GM23338 (cell line): ENCODE measurements around the gene PHF20. TPM values are rescaled to one million over a fixed set of nuclear protein-coding genes. Genes with fewer than 3 reads are reported as not detected.

ENCODE experiments used
- ATAC-seq: fragments of 200-7000 bp; cut with Tn5 transposase; 3 replicates; pipeline ENCODE4 v1.9.1; 2020
- DNase-seq: peaks from one replicate; pipeline ENCODE4 v3.0.0-alpha.2; 2015; ENCODE audit warnings: low spot score
- H2AFZ ChIP-seq: fragments of 200-600 bp; sonication (generic); 2 replicates; pipeline ENCODE4 v1.8.0; 2016; ENCODE audit warnings: antibody characterized with exemption, mild to moderate bottlenecking, moderate library complexity
- H3F3A ChIP-seq: fragments of 200-600 bp; sonication (generic); replicated peaks from 2 replicates; pipeline ENCODE4 v1.8.0; 2017; ENCODE audit warnings: antibody characterized with exemption, mixed run types, low read depth
- H3K27ac ChIP-seq: fragments of 200-600 bp; sonication (generic); 2 replicates; pipeline ENCODE4 v1.6.1; 2016; ENCODE audit warnings: low read depth
- H3K27me3 ChIP-seq: fragments of 200-600 bp; sonication (generic); 2 replicates; pipeline ENCODE4 v1.8.0; 2016; ENCODE audit warnings: mild to moderate bottlenecking, mixed run types, moderate library complexity; ENCODE audit not compliant: insufficient read depth
- H3K36me3 ChIP-seq: fragments of 200-600 bp; sonication (generic); 2 replicates; pipeline ENCODE4 v1.8.0; 2016; ENCODE audit warnings: mild to moderate bottlenecking; ENCODE audit not compliant: insufficient read depth
- H3K4me1 ChIP-seq: fragments of 200-600 bp; sonication (generic); 2 replicates; pipeline ENCODE4 v1.8.0; 2016; ENCODE audit warnings: mild to moderate bottlenecking, moderate library complexity; ENCODE audit not compliant: insufficient read depth
- H3K4me2 ChIP-seq: fragments of 200-600 bp; sonication (generic); 2 replicates; pipeline ENCODE4 v1.7.1; 2017; ENCODE audit warnings: mixed run types
- H3K4me3 ChIP-seq: fragments of 200-600 bp; sonication (generic); 2 replicates; pipeline ENCODE4 v1.6.1; 2016; ENCODE audit warnings: mixed run types
- H3K79me2 ChIP-seq: fragments of 200-600 bp; sonication (generic); replicated peaks from 2 replicates; pipeline ENCODE4 v1.8.0; 2017; ENCODE audit warnings: mild to moderate bottlenecking; ENCODE audit not compliant: insufficient read depth
- H3K9me2 ChIP-seq: fragments of 200-600 bp; sonication (generic); 2 replicates; pipeline ENCODE4 v1.8.0; 2017; ENCODE audit not compliant: insufficient read depth
- H4K20me1 ChIP-seq: fragments of 200-600 bp; sonication (generic); replicated peaks from 2 replicates; pipeline ENCODE4 v1.8.0; 2017; ENCODE audit warnings: mild to moderate bottlenecking; ENCODE audit not compliant: insufficient read depth
- H3K27ac Mint-ChIP-seq: 2 replicates; pipeline ENCODE4 v1.8.0; 2020; ENCODE audit warnings: inconsistent platforms, mild to moderate bottlenecking, moderate library complexity, mixed read lengths
- H3K27me3 Mint-ChIP-seq: 3 replicates; pipeline ENCODE4 v1.8.0; 2022; ENCODE audit warnings: low read depth, mild to moderate bottlenecking, moderate library complexity, mixed read lengths, inconsistent platforms; ENCODE audit not compliant: insufficient read depth, poor library complexity
- H3K36me3 Mint-ChIP-seq: 3 replicates; pipeline ENCODE4 v1.8.0; 2021; ENCODE audit warnings: low read depth, mild to moderate bottlenecking, inconsistent platforms, moderate library complexity, mixed read lengths
- H3K4me1 Mint-ChIP-seq: 3 replicates; pipeline ENCODE4 v1.8.0; 2020; ENCODE audit warnings: mild to moderate bottlenecking, inconsistent platforms, mixed read lengths
- H3K4me3 Mint-ChIP-seq: 3 replicates; pipeline ENCODE4 v1.8.0; 2021; ENCODE audit warnings: moderate library complexity, mild to moderate bottlenecking, inconsistent platforms, mixed read lengths
- H3K9me3 Mint-ChIP-seq: 3 replicates; pipeline ENCODE4 v1.8.0; 2020; ENCODE audit warnings: moderate library complexity, mild to moderate bottlenecking, inconsistent platforms, mixed read lengths
- EZH2 ChIP-seq: fragments of 200-600 bp; sonication (generic); IDR thresholded peaks from one replicate; pipeline ENCODE4 v1.8.0; 2017; ENCODE audit warnings: antibody characterized with exemption, mild to moderate bottlenecking, low read depth; ENCODE audit not compliant: unreplicated experiment
- EZH2phosphoT487 ChIP-seq: fragments of 200-600 bp; sonication (generic); IDR thresholded peaks from one replicate; pipeline ENCODE4 v1.8.1; 2018; ENCODE audit warnings: antibody characterized with exemption; ENCODE audit not compliant: unreplicated experiment
- ZNF331 ChIP-seq: fragments of 250-450 bp; sonication (Bioruptor Pico); IDR thresholded peaks from 2 replicates; pipeline ENCODE4 v1.5.0; 2020; ENCODE audit warnings: low read depth, mild to moderate bottlenecking, moderate library complexity
- polyA plus RNA-seq: library from polyadenylated mRNA; unstranded; fragments of >200 nt; fragmentation: Nextera tagmentation; extraction: Ambion mirVana; gene quantifications from 2 replicates; pipeline ENCODE4 v1.2.1, GENCODE V29; 2016
- total RNA-seq: library from RNA; depleted of rRNA; stranded (reverse); fragments of >200 nt; shearing (Covaris generic); gene quantifications from 2 replicates; pipeline ENCODE4 v1.2.3, GENCODE V29; 2014
- TF ChIP-seq, protein P1 (sequence below): IDR thresholded peaks from 2 replicates; pipeline ENCODE4 v1.6.1; 2016; ENCODE audit warnings: antibody characterized with exemption
- TF ChIP-seq, protein P2 (sequence below): fragments of 250-450 bp; sonication (Bioruptor Pico); IDR thresholded peaks from 2 replicates; pipeline ENCODE4 v1.5.0; 2020; ENCODE audit warnings: mild to moderate bottlenecking, moderate library complexity

Gene PHF20
- total and polyA plus RNA-seq, 2 experiments from 2014 or later = 71.8 to 103 TPM

DNA sequence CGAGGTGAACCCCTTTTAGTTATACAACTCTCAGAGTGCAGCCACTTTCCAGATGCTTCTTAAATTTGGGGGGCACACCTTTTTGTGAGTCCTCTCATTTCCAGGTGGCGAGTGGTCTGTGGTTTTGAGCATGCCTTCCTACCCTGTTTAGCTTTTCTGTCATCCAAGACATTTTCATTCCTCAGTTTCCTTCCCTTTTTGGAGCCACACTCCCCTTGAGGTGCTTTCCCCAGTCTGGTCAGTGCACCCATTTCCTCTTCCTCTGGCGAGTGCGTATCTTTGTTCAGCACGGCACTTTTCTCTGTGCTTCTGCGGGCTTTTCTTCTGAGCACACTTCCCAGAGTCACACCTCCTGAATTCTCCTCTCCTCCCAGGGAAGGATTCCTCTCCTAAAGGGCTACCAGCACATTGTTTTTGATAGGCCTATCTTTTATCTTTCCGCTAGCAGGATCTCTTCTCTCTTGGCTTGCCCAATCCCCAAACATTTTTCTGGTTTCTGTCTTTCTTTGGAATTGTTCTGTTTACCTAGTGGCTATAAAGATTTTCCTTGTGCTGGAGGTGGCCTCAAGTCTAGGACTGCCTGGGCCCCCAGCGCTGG is 1.4 kb downstream of the PHF20 start:
- H3F3A ChIP-seq = peaks cover 12% of the 10 kb centered on the region
- ATAC-seq = no peak
- H3K79me2 ChIP-seq = peaks cover 60% of the 10 kb centered on the region
- H3K36me3 ChIP-seq = peaks cover 11% of the 10 kb centered on the region
- DNase-seq = peak; percentile 23
- H3K9me2 ChIP-seq = peaks cover 5% of the 10 kb centered on the region; the same call in 1 of the 2 replicates
- peak overlapping the region; percentile 89 for H3K4me3 ChIP-seq
- H3K4me3 Mint-ChIP-seq = peak overlapping the region; percentile 93
- peaks cover 10% of the 10 kb centered on the region for H3K27me3 ChIP-seq
- H3K27ac ChIP-seq = peak overlapping the region; percentile 43; the same call in 1 of the 2 replicates
- peaks cover 12% of the 10 kb centered on the region; the same call in 2 of the 3 replicates for H3K9me3 Mint-ChIP-seq
- peaks cover 32% of the 10 kb centered on the region for H3K4me1 Mint-ChIP-seq
- peak overlapping the region; percentile 76 for H3K27ac Mint-ChIP-seq
- peaks cover 32% of the 10 kb centered on the region for H4K20me1 ChIP-seq
- peaks cover 22% of the 10 kb centered on the region for H3K36me3 Mint-ChIP-seq
- H3K4me2 ChIP-seq = peak overlapping the region; percentile 94
- peaks cover 29% of the 10 kb centered on the region for H3K4me1 ChIP-seq
- peaks cover 22% of the 10 kb centered on the region for H3K27me3 Mint-ChIP-seq
- no peak for TF ChIP-seq ZNF331 (CRISPR knock-in tag)
- H2AFZ ChIP-seq = no peak overlapping the region

DNA sequence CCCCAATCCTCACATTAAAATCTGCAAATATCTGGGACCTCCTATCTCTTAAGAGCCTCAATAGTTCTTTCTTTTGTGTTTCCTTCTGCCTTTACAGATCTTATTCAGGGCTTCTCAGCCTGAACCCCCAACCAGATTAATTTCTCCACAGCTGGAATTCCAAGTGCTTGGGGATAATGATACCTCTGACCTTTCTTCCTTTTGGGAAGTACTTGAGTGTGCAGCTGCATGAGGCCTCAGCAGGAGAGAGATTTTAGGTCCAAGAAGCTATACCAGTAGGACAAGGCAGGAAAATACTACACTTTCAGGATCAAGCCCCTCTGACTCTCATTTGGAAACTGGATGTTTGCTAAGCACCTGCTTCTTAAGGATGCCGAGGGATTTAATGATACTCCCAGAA is 2.6 kb downstream of the PHF20 start:
- H3F3A ChIP-seq = peaks cover 12% of the 10 kb centered on the region
- H3K4me2 ChIP-seq = peak overlapping the region; percentile 94
- no peak for TF ChIP-seq EZH2
- no peak for TF ChIP-seq ZNF331 (CRISPR knock-in tag)
- TF ChIP-seq EZH2phosphoT487 = no peak
- TF ChIP-seq, protein P1, sequence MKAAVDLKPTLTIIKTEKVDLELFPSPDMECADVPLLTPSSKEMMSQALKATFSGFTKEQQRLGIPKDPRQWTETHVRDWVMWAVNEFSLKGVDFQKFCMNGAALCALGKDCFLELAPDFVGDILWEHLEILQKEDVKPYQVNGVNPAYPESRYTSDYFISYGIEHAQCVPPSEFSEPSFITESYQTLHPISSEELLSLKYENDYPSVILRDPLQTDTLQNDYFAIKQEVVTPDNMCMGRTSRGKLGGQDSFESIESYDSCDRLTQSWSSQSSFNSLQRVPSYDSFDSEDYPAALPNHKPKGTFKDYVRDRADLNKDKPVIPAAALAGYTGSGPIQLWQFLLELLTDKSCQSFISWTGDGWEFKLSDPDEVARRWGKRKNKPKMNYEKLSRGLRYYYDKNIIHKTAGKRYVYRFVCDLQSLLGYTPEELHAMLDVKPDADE = no peak
- TF ChIP-seq, protein P2, sequence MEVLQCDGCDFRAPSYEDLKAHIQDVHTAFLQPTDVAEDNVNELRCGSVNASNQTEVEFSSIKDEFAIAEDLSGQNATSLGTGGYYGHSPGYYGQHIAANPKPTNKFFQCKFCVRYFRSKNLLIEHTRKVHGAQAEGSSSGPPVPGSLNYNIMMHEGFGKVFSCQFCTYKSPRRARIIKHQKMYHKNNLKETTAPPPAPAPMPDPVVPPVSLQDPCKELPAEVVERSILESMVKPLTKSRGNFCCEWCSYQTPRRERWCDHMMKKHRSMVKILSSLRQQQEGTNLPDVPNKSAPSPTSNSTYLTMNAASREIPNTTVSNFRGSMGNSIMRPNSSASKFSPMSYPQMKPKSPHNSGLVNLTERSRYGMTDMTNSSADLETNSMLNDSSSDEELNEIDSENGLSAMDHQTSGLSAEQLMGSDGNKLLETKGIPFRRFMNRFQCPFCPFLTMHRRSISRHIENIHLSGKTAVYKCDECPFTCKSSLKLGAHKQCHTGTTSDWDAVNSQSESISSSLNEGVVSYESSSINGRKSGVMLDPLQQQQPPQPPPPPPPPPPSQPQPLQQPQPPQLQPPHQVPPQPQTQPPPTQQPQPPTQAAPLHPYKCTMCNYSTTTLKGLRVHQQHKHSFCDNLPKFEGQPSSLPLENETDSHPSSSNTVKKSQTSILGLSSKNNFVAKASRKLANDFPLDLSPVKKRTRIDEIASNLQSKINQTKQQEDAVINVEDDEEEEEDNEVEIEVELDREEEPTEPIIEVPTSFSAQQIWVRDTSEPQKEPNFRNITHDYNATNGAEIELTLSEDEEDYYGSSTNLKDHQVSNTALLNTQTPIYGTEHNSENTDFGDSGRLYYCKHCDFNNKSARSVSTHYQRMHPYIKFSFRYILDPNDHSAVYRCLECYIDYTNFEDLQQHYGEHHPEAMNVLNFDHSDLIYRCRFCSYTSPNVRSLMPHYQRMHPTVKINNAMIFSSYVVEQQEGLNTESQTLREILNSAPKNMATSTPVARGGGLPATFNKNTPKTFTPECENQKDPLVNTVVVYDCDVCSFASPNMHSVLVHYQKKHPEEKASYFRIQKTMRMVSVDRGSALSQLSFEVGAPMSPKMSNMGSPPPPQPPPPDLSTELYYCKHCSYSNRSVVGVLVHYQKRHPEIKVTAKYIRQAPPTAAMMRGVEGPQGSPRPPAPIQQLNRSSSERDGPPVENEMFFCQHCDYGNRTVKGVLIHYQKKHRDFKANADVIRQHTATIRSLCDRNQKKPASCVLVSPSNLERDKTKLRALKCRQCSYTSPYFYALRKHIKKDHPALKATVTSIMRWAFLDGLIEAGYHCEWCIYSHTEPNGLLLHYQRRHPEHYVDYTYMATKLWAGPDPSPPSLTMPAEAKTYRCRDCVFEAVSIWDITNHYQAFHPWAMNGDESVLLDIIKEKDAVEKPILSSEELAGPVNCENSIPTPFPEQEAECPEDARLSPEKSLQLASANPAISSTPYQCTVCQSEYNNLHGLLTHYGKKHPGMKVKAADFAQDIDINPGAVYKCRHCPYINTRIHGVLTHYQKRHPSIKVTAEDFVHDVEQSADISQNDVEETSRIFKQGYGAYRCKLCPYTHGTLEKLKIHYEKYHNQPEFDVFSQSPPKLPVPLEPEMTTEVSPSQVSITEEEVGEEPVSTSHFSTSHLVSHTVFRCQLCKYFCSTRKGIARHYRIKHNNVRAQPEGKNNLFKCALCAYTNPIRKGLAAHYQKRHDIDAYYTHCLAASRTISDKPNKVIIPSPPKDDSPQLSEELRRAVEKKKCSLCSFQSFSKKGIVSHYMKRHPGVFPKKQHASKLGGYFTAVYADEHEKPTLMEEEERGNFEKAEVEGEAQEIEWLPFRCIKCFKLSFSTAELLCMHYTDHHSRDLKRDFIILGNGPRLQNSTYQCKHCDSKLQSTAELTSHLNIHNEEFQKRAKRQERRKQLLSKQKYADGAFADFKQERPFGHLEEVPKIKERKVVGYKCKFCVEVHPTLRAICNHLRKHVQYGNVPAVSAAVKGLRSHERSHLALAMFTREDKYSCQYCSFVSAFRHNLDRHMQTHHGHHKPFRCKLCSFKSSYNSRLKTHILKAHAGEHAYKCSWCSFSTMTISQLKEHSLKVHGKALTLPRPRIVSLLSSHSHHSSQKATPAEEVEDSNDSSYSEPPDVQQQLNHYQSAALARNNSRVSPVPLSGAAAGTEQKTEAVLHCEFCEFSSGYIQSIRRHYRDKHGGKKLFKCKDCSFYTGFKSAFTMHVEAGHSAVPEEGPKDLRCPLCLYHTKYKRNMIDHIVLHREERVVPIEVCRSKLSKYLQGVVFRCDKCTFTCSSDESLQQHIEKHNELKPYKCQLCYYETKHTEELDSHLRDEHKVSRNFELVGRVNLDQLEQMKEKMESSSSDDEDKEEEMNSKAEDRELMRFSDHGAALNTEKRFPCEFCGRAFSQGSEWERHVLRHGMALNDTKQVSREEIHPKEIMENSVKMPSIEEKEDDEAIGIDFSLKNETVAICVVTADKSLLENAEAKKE (CRISPR knock-in tag) = no peak
- peaks cover 21% of the 10 kb centered on the region for H3K4me1 Mint-ChIP-seq
- peaks cover 25% of the 10 kb centered on the region for H3K36me3 Mint-ChIP-seq
- no peak overlapping the region for H2AFZ ChIP-seq
- H3K27me3 ChIP-seq = peaks cover 10% of the 10 kb centered on the region
- H3K4me3 Mint-ChIP-seq = peak overlapping the region; percentile 93; the same call in 2 of the 3 replicates
- H3K9me3 Mint-ChIP-seq = peaks cover 12% of the 10 kb centered on the region; the same call in 2 of the 3 replicates
- H3K4me3 ChIP-seq = 0 out of 2 replicates have a peak overlapping the region, but pooled peaks have one; percentile 13
- 0 out of 2 replicates have a peak overlapping the region, but pooled peaks have one; percentile 43 for H3K27ac ChIP-seq
- peaks cover 34% of the 10 kb centered on the region for H4K20me1 ChIP-seq
- peaks cover 23% of the 10 kb centered on the region for H3K4me1 ChIP-seq
- H3K27me3 Mint-ChIP-seq = peaks cover 20% of the 10 kb centered on the region
- peaks cover 11% of the 10 kb centered on the region for H3K36me3 ChIP-seq
- peaks cover 5% of the 10 kb centered on the region; the same call in 1 of the 2 replicates for H3K9me2 ChIP-seq
- peaks cover 71% of the 10 kb centered on the region for H3K79me2 ChIP-seq
- peak overlapping the region; percentile 51 for H3K27ac Mint-ChIP-seq
- DNase-seq = no peak
- no peak for ATAC-seq
